GM19035 (cell line): ENCODE results near the gene JMJD4.

Source experiments
- ATAC-seq: cut with Tn5 transposase; IDR thresholded peaks from one replicate; pipeline ENCODE4 v1.9.1; 2021; ENCODE audit not compliant: unreplicated experiment

Gene JMJD4

DNA sequence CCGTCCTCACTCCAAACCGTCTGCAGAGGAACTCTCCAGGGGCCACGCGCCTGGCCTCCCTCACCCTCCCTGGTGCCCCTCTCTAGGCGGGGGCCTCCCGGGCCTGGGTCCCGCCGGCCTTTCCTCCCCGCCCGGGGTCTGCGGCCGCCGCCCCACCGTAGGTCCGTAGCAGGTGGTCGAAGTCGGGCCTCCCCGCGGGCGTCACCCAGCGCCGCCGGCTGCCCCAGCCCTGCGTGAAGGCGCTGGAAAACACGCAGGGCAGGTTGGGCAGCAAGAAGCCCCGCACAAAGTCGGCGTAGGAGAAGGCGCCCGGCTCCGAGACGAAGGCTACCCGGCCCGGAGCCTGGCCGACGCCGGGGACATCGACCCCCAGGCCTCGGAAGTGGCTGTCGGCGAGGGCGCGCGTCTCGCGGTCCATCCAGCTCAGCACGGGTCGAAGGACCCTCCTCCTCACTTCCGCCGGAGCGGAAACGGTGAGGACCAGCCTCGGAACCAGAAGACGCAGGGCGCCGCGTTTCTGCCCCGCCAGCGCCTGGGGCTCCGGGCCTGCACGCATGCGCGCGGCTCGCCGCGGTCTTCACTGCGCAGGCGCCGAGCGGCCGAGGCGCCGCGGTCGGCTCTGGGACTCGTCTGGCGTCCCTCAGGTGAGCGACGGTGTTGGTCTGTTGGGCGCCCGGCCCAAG lies at the start of gene JMJD4, which contains the start of gene SNAP47:
JMJD4 (minus strand) TSS at position 447 of the 683 bp plus-strand sequence; CDS start at position 418, 29 bp downstream.
SNAP47 (plus strand) TSS at position 580 of the 683 bp plus-strand sequence. CDS start 12,302 bp downstream, outside the sequence.
- ATAC-seq = peak; percentile 95

GRCh38 chr1:227782226-227782625 lies 47.1 kb upstream of the JMJD4 start:
- ATAC-seq = no peak

GRCh38 chr1:227781314-227781930 lies 46.3 kb upstream of the JMJD4 start:
- no peak for ATAC-seq

DNA sequence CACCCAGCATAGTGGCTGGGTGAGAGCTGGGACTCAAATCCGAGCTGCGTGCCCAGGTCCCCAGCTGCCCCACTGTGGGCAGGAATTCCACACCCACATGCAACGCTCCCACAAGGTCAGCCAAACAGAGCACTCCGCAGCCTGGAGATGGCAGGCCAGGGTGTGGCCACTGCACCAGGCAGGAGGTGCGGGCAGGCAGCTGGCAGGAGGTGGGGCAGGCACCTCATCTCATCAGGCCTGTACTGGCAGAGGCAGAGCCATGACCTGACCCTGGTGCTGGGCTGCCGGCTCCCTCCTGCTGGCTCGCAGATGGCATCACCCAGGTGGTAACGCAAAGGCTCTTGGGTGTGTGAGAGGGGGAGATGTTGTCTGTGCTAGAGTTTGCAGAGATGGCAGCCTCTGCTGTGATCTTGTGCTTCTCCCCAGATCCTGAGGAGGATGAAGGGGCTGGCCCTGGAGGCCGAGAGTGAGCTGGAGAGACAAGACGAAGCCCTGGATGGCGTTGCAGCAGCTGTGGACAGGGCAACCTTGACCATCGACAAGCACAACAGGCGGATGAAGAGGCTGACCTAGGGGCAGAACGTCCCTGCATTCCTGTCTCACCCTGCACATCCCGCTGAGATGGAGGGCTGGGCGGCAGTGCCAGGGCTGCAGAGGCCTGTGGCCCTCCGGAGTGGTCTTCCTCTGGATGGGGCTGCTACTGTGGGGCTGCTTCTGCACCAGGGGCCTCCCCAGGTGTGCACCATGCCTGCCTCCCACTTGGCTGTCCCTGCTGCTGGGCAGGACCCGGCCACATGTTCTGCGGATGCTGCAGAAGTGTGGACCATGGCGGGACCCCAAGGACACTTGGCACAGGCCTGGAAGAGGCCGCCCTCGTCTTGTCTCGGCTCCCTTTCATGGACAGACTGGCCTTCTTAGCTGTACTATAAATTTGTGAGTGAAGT lies 45.3 kb upstream of the JMJD4 start:
- no peak for ATAC-seq

GRCh38 chr1:227779685-227780084 lies 44.6 kb upstream of the JMJD4 start:
- ATAC-seq = no peak

- no peak for ATAC-seq
Measured at GRCh38 chr1:227779021-227779441, 43.9 kb upstream of the JMJD4 start.

- no peak for ATAC-seq
Measured at GRCh38 chr1:227778401-227778947, 43.4 kb upstream of the JMJD4 start.

- no peak for ATAC-seq
Measured at GRCh38 chr1:227777646-227778045, 42.5 kb upstream of the JMJD4 start.

DNA sequence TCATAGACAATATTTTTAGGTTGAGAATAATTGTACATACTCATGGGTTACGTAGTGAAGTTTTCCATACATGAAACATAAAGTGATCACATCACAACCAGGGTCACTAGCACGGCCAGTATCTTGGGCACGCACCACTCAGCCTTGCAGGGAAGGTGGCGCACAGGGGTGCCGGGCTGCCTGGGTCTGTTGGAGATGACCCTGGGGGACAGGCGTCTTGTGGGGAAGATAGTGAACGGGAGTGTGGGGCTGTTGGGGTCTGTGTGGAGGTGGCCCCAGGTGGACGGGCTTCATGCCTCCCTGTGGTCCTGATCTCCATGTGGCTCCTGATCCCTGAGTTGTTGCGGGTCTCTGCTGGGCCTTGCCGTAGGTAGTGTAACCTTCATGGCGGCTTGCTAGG lies 42.1 kb upstream of the JMJD4 start:
- no peak for ATAC-seq

GRCh38 chr1:227776331-227776771 lies 41.2 kb upstream of the JMJD4 start:
- ATAC-seq = no peak

DNA sequence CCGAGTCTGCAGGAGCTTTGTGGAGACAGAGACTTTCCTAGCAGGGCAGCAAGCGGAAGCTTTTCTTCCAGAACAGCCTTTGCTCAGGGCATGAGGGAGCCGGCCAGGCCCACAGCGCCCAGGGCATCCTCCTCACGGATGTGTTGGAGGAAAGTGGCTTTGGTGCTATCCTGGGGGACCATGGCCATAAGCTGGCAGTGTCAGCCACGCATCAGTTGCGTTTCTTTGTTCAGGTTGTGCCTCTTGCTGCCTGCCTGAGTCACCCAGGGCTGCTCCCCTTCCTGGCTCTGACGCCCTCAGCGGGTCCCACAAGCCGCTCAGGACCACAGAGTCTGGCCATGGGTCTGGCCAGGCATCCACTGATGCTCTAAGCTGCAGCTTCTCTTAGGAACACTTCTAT lies 40.7 kb upstream of the JMJD4 start:
- ATAC-seq = no peak

DNA sequence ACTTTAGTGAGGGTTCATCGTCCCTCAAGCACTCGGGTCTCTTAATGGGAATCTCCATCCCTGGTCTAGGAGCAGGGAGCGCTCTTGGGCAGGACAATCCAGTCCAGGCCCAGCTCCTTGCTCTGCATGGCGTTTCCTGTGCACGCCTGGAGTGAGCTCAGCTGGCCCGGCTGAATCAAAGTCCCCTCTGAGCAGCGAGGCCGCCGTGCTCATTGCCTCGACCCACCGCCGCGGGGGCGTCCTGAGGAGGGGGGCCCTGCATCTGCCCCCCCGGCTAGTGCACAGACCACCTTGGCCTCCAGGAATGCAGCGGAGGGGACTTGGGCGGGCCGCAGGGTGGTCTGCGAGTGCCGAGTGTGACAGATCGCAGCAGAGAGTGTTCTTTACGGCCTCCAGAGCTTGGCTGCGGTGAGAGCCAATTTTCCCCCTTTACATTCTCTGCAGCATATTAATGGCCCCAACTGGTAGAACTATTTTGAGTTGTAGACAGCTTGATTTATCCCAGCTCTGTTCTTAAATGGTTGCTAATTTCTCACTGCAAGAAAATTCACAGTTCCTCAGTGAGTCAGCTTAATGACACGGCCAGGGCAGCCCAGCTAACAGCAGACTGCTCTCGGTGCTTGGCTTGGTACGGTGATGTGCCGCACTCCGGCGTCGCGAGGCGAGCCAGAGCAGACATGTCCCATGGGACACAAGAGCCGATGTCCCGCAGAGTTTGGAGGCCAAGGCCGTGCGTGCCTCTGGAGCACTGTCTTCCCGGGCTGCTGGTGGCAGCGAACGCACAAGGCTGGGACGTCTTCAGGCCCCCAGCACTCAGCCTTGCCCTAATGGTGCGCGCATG lies 39.9 kb upstream of the JMJD4 start:
- ATAC-seq = no peak

GRCh38 chr1:227774051-227774731 lies 39.1 kb upstream of the JMJD4 start:
- ATAC-seq = no peak

DNA sequence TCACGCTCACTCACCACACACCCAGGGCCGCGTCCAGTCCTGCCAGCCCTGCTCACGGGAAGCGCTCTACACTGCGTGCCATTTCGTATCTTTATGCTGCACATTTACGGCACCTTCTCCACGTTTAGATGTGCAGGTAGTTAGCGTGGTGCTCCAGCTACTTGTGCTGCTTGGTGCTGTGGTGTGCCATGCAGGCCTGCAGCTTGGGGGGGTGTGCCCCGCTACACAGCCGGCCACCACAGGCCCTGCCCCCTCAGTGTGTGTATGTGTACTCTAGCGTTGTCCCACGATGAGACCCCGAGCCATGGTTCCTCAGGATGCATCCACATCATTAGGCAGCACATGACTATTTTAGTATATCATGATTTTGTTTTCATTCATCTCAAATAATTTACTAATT lies 38.5 kb upstream of the JMJD4 start:
- no peak for ATAC-seq

GRCh38 chr1:227771771-227772170 lies 36.7 kb upstream of the JMJD4 start:
- no peak for ATAC-seq

- no peak for ATAC-seq
Measured at GRCh38 chr1:227771326-227771725, 36.2 kb upstream of the JMJD4 start.

DNA sequence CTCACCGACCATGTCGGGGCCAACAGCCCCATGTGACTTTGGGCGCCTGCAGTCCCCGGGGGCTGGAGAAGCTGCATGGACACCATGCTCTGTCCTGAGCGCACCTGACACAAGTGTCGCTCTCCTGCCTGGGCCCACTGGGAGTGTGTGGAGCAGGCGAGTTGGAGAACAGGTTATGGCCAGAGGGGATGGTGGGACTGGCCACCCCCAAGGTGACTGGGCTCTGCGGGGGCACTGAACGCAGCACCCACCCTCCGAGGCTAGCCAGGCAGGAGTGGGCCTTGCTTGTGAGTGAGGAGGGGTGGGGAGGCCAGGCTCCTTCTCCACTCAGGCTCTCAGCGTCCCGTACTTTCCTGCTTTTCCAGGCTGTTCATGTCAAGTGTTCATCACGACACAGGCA lies 35.7 kb upstream of the JMJD4 start:
- ATAC-seq = no peak

- no peak for ATAC-seq
Measured at GRCh38 chr1:227769936-227770494, 34.9 kb upstream of the JMJD4 start.
